ENCODE measurements around the gene SPATA13. TPM values are rescaled to one million over a fixed set of nuclear protein-coding genes. Genes with fewer than 3 reads are reported as not detected.
"Not testable (repeated sequence)": the region's sequence is repeated elsewhere in the genome, so short reads cannot be mapped to it uniquely, and the experiment has no call there.

The SPATA13 gene
- total RNA-seq (2014; rRNA removed; shearing (Covaris generic)): 5.1 and 12.1 TPM in 2 replicates

DNA sequence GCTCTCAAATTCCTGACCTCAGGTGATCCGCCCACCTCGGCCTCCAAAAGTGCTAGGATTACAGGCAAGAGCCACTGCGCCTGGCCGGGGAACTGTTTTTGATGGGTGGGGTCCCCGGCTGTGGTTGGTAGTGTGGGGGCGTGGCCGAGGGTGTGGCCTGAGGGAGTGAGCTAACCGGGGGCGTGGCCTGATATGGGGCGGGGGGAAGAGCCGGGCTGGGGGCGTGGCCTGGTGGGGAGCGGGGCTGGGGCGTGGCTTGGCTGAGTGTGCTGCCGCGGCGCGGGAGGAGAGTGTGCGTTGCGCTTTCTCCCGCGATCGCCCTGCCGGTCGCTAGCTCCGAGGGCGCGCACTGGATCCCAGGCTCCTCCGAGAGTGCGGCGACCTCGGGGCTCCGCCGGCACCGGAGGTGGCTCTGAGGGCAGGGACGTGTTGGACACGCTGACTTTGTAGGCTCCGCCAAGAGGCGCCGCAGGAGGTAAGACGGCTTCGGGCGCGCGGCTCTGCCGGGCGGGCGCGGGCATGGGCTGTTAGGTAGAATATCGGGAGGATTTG lies at the start of gene SPATA13:
TSS of gene SPATA13 (plus strand) at position 263 of the 552 bp plus-strand sequence. CDS start 62,210 bp downstream, outside the sequence.
- DNase-seq (ENCODE audit: low spot score): peak; percentile 72

DNA sequence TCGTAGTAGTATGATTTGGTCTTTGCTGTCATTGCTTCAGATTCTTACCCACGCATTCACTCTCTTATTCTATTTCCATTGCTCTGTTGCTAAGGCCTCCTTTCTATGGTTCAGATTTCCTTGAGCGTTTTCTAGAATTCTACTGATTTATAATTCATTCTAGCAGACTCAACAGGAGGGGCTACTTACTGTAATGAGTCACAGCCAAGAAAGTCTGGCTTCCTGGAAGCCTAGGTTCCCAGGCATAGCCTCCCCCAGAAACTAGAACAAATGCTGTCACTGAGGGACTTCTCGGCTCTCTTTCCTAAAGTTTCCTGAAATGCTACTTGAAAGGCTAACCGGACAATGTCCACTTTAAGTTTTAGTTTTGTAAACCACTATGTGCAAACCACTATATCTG lies 47.7 kb upstream of the SPATA13 start:
- no peak for DNase-seq (ENCODE audit: low spot score)

DNA sequence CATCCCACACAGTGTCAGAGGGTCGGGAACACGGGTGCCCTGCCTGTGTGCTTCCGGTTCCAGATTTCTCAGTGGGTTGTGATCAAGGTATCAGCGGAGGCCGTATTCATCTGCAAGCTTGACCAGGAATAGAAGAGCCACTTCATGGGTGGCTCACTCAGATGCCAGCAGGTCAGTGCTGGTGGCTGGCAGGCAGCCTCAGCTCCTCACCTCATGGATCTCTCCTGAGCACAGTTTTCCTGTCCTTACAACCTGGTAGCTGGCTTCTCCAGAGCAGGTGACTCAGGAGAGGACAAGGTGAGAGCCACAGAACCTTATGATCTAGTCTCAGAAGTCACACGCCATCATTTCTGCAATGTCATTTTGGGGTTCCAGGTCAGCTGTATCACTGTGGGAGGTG lies 44.8 kb upstream of the SPATA13 start:
- DNase-seq (ENCODE audit: low spot score): no peak

DNA sequence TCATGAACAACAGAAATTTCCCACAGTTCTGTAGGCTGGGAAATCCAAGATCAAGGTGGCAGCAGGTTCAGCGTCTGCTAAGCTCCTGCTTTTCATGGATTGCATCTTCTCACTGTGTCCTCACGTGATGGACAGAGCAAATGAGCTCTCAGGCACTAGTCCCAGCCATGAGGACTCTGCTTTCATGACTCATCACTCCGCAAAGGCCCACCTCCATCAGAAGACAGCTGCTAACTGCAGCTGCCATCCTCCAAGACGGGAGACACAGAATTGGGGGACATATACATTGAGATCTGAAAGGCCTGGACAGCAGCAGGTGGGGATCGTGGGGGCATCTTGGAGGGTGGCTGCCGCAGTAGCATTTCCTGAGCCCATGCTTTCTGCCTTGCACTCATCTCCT lies 44.4 kb upstream of the SPATA13 start:
- DNase-seq (ENCODE audit: low spot score): no peak

DNA sequence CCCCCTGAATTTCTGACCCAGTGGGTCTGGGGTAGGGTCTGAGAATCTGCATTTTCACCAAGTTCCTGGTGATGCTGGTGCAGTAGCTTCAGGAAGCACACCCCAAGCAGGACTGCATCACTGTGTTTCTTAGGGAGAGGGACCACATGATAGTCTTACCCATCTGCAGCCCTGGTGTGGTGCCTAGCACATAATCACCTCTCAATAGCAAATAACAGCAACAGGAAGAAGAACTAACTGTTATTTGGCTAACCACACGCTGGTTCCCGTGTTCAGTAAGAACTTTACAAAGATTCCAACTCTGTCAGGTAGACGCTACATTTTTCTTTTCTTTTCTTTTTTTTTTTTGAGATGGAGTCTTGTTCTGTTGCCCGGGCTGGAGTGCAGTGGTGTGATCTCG lies 41.9 kb upstream of the SPATA13 start:
- no peak for DNase-seq (ENCODE audit: low spot score)

DNA sequence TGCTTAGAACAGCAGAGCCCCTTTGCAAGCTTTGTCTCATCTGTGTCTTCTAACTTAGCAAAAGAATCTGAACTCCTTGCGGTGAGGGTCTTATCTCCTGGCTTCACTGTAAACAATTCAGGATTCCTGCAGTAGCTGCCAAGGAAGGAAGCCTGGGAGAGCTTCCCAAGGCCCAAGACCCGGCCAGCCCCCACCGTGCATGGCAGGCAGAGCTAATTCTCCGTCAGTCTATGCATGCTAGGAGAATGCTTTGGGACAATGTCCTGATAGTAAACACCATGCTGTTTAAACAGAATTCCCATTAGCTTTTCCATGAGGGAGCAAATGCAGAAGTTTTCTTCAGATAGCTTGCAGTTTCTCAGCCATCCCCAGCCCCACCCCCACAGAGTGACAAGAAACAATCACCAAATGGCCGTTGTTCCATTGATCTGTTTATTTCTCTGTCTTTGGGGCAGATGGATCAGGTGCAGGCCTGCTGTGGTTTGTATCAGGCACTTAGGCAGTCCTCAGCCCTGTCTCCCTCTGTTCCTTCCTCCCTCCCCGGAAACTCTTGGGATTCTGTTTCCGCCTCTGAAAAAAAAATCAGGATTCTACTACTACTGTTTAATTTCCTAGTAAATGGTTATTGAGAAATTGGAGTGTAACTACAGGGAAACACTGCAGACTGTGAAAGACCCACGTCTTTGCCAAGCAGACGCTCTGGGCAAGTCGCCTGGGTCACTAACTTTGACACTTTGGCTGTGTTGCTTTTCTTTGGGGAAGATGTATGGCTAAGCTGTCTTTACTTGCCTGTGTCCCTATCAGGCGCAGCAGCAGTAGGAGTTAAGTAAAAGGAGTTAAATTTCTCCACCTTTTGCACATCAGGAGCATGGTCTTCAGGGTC lies 40.7 kb upstream of the SPATA13 start:
- DNase-seq (ENCODE audit: low spot score): no peak

DNA sequence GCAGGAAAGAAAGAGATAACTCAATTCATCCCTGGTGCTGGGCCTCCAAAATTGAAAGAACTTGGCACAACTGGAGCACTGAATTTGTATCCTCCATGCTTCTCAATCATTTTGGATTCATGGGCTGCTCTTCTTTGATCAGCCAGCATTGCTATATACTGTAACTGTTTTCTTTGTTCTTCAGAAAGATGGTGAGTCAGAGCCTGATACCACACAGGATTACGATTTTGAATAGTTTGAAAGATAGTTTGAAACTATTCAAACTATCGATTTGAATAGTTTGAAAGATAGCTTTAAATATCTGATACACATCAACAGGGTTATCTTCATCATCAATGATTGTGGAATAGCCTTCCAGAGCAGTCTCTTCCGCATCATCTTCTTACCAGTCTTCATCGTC lies 38.5 kb upstream of the SPATA13 start:
- not testable (repeated sequence) for DNase-seq (ENCODE audit: low spot score)

DNA sequence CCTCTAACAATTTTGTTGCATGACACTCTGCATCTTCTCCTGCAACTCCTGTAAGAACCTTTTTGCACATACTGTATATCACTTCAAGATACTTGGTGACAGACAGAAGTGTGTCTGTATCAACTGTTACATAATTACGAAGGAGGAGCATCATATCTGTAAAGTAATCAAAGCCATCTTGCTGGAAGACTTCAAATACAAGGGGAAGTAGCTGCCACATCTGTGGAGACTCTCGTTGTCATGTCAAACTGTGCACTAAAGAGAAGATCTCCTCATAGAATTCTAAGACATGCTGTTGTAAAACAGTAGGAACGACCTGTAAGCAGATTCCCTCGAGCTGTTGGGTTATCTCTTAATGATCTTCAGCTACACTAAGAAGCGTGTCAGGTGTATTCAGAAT lies 38.0 kb upstream of the SPATA13 start:
- no peak for DNase-seq (ENCODE audit: low spot score)

DNA sequence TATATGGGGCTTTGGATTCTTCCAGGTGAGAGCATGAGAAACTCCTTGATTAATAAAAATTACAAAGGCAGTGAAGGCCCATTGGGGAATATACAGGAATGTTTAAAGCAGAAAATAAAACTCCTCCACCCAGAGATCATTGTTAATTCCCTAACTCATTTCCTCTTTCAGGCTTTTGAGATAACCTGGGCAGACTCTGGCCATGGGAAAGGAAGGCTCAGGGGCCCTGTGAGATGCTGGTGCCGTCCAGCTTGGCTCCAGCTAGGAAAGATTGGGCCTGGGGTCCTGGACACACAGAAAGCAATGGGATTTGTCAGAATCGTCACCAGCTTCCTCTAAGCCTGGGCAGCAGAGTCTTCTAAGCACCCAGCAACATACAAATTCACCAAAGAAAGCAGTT lies 36.8 kb upstream of the SPATA13 start:
- DNase-seq (ENCODE audit: low spot score): no peak

DNA sequence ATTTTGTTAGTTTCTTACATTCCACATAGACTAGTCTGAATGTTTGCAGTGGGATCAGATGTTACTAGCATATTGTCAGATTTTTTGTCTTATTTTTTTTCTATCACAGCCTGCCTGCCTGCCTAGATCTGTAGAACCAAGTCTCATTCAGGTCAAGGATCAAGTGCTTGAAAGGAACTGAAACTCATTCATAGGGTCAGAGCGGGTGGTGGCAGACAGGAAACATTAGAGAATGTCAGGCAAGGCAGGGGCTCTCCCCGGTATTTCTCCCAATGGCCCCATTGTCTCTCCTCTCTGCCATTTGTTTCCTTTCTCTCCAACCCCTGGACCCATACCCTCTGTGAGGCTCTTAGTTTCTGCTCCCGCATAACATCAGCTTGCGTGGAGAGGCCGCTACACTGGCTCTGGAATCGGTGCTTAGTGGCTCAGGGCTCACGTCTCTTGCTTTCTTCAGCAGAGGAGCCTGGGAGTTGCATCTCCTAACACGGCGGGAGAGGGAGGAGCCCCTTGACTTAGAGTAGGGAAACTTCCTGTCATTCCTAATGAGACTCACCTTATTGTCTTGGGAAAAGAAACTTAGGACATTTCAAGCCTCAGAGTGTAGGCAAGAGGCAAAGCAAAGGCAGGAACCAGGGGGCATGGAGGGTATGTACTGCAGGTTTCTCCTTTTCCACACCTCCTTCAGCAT lies 35.6 kb upstream of the SPATA13 start:
- DNase-seq (ENCODE audit: low spot score): no peak

DNA sequence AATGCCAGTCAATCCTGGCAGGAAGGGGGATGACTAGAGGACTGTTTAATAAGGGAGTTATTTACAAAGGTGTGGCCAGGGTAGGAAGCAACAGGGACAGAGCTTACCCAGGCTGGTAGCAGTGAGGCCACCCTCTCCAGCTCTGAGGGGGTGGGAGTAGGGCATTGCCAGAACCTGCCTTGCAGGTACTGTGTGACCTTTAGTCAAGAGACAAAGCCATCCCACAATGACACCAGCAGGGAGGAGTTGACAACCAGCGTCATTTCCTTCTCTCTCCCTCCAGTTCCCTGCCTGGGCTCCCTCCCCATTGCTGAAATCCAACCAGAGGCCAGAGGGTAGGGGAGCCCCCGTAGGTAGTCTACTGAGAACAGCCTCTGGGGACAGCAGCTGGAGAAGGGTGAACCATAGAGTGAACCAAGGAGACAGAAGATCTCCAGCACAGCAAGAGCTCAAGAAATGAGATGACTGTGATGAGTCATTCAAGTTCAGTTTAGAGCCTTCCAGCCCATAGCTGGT lies 33.3 kb upstream of the SPATA13 start:
- DNase-seq (ENCODE audit: low spot score): no peak

DNA sequence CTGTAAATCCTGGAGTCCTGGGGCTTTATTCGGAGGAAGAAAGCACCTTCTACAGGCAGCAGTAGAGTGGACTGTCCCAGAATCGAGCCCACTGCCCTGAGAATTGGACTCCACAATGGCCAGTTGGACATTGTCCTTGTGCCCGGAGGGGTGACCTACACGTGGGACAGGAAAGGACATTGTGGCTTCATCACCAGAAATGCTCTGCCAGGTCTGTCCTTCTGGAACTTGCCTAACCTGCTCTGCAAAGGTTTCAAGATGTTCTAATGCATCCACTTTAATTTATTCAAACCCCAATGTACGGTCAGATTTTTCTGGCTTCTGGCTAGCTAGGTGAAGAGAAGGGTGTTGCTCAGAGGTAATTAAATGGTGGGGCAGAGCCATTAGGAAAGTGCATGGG lies 32.4 kb upstream of the SPATA13 start:
- DNase-seq (ENCODE audit: low spot score): no peak

DNA sequence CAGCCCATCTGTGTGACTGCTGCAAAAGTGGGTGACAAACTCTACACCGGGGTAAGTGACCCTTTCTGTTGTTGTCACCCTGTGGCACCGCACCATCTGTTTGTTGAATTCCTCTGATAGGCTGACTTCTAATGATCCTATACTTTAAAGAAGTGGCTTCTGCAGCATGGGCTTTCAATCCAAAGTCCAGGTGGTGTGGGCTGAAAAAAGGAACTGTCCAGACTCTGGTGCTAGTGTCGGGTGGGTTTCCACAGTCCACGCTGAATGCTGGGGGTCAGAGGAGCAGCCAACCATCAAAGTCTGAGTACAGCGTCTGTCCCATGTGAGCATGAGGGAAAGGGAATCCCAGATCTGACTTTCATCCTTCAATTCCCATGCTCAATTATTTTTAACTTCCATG lies 31.6 kb upstream of the SPATA13 start:
- no peak for DNase-seq (ENCODE audit: low spot score)

DNA sequence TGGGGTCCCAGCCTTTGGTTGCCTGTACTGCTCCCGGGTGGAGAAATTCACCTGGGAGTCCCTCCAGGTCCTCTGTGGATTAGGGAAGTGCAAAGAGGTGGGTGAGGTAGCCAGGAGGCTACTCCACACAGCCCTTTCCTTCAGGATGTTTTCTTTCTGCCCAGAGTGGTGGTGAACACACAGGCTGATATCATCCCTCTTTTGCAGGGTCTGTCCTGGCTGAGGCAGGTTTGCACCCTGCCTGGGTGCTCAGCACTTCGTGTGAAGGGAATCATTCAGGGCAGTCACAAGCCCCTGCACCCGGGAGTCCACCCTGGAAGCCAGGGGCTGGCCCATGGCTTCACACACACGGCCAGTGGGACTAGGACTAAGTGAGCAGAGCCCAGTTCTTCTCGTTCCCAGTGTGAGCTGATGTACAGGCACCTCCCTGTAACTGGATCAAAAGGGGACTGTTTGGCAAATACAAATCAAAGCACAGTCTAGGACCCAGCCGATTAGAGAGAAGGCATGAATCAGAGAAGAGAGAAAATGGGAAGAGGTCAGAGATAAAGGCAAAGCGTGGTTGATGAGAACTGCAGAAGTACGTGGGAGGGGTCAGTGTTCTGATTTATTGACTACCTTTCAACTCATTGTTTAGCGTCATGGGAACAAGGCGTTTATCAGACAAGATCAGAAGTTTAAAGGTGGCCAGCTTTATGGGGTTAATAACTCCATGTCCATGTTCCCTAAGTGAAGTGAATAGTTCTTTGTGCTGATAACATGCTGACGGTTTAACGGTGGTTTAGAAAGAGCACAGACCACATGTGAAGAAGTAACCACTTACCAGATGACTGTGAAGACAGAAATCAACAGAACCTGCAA lies 30.4 kb upstream of the SPATA13 start:
- no peak for DNase-seq (ENCODE audit: low spot score)

DNA sequence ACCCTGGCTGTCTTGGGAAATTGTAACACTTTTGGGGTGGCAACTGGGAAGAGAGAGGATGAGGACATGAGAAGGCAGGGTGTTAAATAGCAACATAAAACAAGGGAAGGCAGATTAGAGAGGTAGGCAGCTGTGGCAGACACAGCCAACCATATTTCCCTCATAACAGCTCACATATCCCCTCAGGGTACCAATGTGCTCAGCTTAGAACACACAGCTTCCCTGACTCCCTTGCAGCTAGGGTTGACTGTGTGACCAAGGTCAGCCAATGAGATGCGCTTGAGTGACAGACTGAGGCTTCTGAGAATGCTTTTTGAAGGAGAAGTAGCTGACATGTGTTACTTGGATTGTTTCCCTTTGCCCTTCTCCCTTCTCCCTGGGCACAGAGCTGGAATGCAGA lies 28.8 kb upstream of the SPATA13 start:
- no peak for DNase-seq (ENCODE audit: low spot score)

DNA sequence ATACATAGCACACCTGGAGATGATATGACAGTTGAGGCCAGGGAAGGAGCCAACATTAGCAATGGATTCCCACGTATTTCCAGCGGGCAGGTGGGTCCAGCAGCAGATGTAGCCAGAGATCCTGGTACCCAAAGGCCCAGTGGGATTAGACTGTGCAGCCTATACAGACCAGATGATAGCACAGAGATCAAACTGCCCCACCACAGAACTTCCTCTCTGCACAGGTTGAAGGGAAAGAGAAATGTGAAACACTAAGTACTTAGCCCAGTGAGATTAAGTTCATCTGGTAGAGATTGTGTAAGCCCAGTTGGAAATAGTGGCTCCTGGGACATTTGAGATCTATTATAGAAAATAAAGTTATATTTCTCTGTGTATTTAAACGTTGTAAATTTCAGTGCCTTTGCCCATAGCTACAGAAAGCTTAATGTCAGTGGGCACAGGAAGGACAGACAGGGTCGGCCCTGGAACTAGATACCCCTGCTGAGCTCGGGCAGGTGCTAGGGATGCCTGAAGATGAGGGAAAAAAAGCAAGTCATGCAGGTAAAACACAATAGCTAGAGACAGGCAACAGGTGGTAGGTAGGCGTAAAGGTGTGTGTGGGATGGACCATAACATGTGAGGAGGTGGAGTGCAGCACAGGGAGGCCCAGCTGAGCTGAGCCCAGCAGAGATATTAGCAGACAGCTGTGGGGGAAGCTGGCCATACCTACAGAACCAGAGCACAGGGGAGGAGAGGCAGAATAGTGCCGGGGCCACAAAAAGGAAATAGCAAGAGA lies 27.3 kb upstream of the SPATA13 start:
- DNase-seq (ENCODE audit: low spot score): no peak

DNA sequence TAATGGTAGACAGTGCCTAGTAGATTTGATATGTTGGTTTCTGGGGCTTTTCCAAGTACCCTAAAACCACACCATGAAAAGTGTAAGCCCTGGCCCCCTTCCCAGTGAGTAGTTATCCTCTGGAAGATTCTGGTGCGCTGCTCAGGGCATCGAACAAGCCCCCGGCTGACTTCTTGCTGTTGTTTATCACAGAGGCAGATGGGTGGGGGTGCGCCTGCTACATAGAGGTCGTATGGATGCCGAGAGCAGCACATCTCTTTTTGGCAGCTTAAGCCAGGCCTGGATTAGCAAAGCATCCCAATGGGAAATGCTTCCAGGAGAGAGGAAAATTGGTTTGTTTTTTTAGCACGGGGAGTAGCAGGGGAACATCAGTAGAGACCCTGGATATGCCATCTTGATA lies 26.3 kb upstream of the SPATA13 start:
- DNase-seq (ENCODE audit: low spot score): no peak

DNA sequence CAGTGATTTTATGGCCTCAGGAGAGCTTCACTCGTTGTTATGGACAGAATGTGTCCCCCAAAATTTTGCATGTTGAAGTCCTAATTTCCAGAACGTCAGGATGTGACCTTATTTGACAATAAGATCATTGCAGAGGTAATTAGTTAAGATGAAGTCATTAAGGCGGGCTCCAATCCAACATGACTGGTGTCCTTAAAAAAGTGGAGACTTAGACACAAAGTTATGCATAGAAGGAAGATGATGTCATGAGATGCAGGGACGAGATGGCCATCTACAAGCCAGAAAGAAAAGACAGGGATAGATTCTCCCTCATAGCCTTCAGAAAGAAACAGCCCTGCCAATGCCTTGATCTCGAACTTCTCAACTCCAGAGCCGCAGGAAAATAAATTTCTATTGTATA lies 25.8 kb upstream of the SPATA13 start:
- no peak for DNase-seq (ENCODE audit: low spot score)

DNA sequence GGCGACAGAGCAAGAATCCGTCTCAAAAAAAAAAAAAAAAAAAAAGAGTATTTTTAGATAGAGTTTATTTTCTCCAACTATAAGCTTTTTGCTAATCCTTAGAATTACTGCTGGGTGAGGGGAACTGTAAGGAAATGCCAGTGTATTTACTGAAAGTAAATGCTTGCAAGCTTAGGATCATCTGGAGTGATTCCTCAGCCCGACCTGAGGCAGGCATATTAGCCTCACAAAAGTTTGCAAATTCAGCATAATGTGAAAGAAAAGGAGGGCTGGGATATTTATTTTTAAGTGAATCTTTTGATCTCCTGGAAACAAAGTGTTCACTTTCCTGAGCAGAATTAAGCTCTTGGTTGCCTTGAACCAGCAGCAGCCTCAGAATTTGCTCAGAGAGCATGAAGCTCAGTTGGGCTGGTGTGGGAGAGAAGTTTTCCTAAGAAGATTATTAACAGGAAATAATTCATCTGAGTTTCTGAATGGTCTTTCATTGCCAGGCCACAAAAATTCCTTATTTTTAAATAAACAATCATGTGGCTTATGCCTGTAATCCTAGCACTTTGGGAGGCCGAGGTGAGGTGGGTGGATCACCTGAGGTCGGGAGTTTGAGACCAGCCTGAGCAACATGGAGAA lies 24.7 kb upstream of the SPATA13 start:
- DNase-seq (ENCODE audit: low spot score): peak; percentile 7

DNA sequence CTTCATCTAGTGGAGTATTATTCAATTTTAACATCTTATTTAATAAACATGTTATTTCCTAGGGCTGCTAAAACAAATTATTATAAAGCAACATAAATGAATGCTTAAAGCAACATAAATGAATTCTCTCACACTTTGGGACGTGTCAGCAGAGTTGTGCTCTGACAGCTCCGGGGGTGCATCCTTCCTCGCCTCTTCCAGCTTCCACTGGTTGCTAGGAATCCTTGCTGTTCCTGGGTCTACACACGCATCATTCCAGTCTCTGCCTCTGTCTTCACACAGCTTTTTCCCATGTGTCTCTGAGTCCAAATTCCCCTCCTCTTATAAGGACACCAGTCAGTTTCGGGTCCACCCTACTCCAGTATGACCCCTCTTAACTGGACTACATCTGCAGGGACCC lies 21.6 kb upstream of the SPATA13 start:
- no peak for DNase-seq (ENCODE audit: low spot score)

Data from H4 (cell line).